Measurements from ENCODE around the gene RRP15. TPM values are rescaled to one million over a fixed set of nuclear protein-coding genes. Genes with fewer than 3 reads are reported as not detected.

RRP15 gene
- total and polyA plus RNA-seq, 9 of the 15 experiments (the other 6 are each of a cell fraction or from before 2014, with no cell fraction given) = 9.5 to 58.1 (median 29.3) TPM

GRCh38 chr1:218344814-218345672 lies 60.0 kb downstream of the RRP15 start, which contains the start of gene TGFB2 (continued):
- TF ChIP-seq CHD7 (IDR thresholded peaks at IDR 0.05; ENCODE audit: low read depth, low read length) (peak; percentile 59), RAD51 (IDR thresholded peaks at IDR 0.05; ENCODE audit: borderline replicate concordance, low read depth) (peak; percentile 60; the same call in 1 of the 2 replicates), MAZ (CRISPR knock-in tag; conservative IDR thresholded peaks at IDR 0.05 in 1 of 2, IDR thresholded peaks at IDR 0.05 in 1 of 2) (peak in 1 of 2 experiments; percentile 21; a peak in 1 of 4 replicates), L3MBTL2 (IDR thresholded peaks at IDR 0.05) (peak; percentile 94), TEAD4 (IDR thresholded peaks at IDR 0.05; ENCODE audit: low read length) (peak; percentile 49), TEAD4 (CRISPR knock-in tag; IDR thresholded peaks at IDR 0.05; ENCODE audit: borderline replicate concordance) (no peak), SUPT5H (IDR thresholded peaks at IDR 0.05) (no peak), SMARCA4 (IDR thresholded peaks at IDR 0.05) (peak; percentile 63; the same call in 1 of the 2 replicates), CBFA2T3 (IDR thresholded peaks at IDR 0.05) (peak; percentile 82), TEAD1 (CRISPR knock-in tag; IDR thresholded peaks at IDR 0.05) (peak in 1 of 2 experiments; percentile 72; a peak in 2 of 4 replicates), PML (IDR thresholded peaks at IDR 0.05; ENCODE audit: low read length) (0 out of 2 replicates have a peak, but pooled peaks have one; percentile 42), EP300 (IDR thresholded peaks at IDR 0.05; ENCODE audit: low read length) (peak; percentile 17; the same call in 1 of the 2 replicates), MYC (IDR thresholded peaks at IDR 0.05; ENCODE audit: low read depth, low read length) (peak; percentile 73; the same call in 1 of the 2 replicates), MYC (CRISPR knock-in tag; IDR thresholded peaks at IDR 0.05; ENCODE audit: borderline replicate concordance, low read depth) (no peak), ARID1B (IDR thresholded peaks at IDR 0.05) (peak; percentile 79)
- TF ChIP-seq, protein P1, sequence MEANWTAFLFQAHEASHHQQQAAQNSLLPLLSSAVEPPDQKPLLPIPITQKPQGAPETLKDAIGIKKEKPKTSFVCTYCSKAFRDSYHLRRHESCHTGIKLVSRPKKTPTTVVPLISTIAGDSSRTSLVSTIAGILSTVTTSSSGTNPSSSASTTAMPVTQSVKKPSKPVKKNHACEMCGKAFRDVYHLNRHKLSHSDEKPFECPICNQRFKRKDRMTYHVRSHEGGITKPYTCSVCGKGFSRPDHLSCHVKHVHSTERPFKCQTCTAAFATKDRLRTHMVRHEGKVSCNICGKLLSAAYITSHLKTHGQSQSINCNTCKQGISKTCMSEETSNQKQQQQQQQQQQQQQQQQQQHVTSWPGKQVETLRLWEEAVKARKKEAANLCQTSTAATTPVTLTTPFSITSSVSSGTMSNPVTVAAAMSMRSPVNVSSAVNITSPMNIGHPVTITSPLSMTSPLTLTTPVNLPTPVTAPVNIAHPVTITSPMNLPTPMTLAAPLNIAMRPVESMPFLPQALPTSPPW (CRISPR knock-in tag; IDR thresholded peaks at IDR 0.05) = peak; percentile 43; the same call in 1 of the 2 replicates

All from K562 (cell line).